Testis (tissue), 3 donors: Measurements from ENCODE around the gene WNK4. TPM values are rescaled to one million over a fixed set of nuclear protein-coding genes. Genes with fewer than 3 reads are reported as not detected.
"Not testable (repeated sequence)": the region's sequence is repeated elsewhere in the genome, so short reads cannot be mapped to it uniquely, and the experiment has no call there.

Experiments used
- DNase-seq: peaks from one replicate; pipeline ENCODE4 v3.0.0-alpha.2; 2019
- H3K27ac ChIP-seq, 2 donors: fragments of 200-600 bp; sonication (generic); one replicate each; pipeline ENCODE4 v1.5.1; 2019
- H3K27me3 ChIP-seq: fragments of 200-600 bp; sonication (generic); one replicate; pipeline ENCODE4 v1.5.1; 2019
- H3K36me3 ChIP-seq: fragments of 200-600 bp; sonication (generic); one replicate; pipeline ENCODE4 v1.5.1; 2017; ENCODE audit warnings: low read depth; ENCODE audit errors: missing control alignments
- H3K4me1 ChIP-seq: fragments of 200-600 bp; sonication (generic); one replicate; pipeline ENCODE4 v1.5.1; 2019
- H3K4me3 ChIP-seq, 2 donors: fragments of 200-600 bp; sonication (generic); one replicate each; pipeline ENCODE4 v1.5.1; 2017 to 2019
- H3K9me3 ChIP-seq: fragments of 200-600 bp; sonication (generic); one replicate; pipeline ENCODE4 v1.5.1; 2017
- POLR2A ChIP-seq: fragments of 450-650 bp; IDR thresholded peaks from one replicate; pipeline ENCODE4 v1.6.1; 2017; ENCODE audit warnings: antibody characterized with exemption, mild to moderate bottlenecking, moderate library complexity
- WGBS, 2 donors: methylation state at CpG; one replicate each; pipeline ENCODE4 v1.1.5; 2018; 5-methylcytosine and 5-hydroxymethylcytosine counted together
- intact Hi-C: fragments of 100-400 bp; cut with DNase I; formaldehyde crosslinking; loops from one replicate; pipeline ENCODE4 v1.15.1; 2023; ENCODE audit warnings: low total_unique reads
- polyA plus RNA-seq: library from polyadenylated mRNA; stranded (reverse); fragments of 350-450 nt; fragmentation: Illumina TruSeq; extraction: RNeasy Lipid Tissue Mini Kit (QIAGEN cat#74804); gene quantifications from one replicate; pipeline ENCODE4 v1.2.3, GENCODE V29; 2014; ENCODE audit warnings: low read depth, low replicate concordance; ENCODE audit not compliant: insufficient read depth
- total RNA-seq, 2 donors: library from RNA; depleted of rRNA; stranded (reverse); fragments of >200 nt; gene quantifications; one replicate each; pipeline ENCODE4 v1.2.3, GENCODE V29; 2016
- TF ChIP-seq, protein P1 (sequence below), 3 experiments: fragments of 450-650 bp in 2 of 3; fragments of 200-600 bp in 1 of 3; sonication (generic) in 1 of 3; IDR thresholded peaks; one replicate each; pipeline ENCODE4 v1.5.1; 2016 to 2019; ENCODE audit warnings: antibody characterized with exemption in 3 of 3, mild to moderate bottlenecking in 2 of 3, moderate library complexity in 1 of 3

The WNK4 gene
- total and polyA plus RNA-seq, 3 donors from 2014 or later = 1.4 to 2.8 (median 2.3) TPM

DNA sequence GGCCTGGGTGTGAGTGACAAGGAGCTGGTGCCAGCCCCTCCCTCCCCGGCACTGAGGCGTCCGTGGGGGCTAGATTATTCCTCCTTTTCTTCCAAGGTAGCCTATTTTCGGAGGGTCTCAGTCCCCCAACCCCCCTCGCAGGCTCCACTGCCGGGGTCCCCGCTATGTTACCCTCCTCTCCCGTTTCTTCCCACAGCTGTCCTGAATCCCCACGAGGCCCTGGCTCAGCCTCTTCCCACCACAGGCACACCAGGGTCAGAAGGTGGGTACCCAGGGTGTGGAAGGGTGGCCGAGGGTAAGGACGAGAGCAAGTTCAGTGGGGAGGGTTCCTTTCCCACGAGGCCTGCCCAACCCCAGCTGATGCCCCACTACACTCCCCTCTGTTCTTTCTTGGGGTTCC is 18.8 kb upstream of the WNK4 start:
- H3K4me1 ChIP-seq = peaks cover 7% of the 10 kb centered on the region
- WGBS, 2 donors = 29 to 35% methylated on average over 12 of the region's 12 CpGs

DNA sequence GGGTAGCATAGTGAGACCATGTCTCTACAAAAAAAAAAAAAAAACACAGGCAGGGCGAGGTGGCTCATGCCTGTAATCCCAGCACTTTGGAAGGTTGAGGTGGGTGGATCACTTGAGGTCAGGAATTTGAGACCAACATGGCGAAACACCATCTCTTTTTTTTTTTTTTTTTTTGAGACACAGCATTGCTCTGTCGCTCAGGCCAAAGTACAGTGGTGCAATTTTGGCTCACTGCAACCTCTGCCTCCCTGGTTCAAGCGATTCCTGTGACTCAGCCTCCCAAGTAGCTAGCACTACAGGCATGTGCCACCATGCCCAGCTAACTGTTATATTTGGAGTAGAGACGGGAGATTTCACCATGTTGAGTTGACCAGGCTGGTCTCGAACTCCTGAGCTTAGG is 14.3 kb upstream of the WNK4 start:
- no peaks in the 10 kb centered on the region for H3K9me3 ChIP-seq
- DNase-seq = no peak
- no peak overlapping the region for H3K4me3 ChIP-seq
- no peaks in the 10 kb centered on the region for H3K36me3 ChIP-seq
- no peak for TF ChIP-seq POLR2A
- TF ChIP-seq, protein P1, sequence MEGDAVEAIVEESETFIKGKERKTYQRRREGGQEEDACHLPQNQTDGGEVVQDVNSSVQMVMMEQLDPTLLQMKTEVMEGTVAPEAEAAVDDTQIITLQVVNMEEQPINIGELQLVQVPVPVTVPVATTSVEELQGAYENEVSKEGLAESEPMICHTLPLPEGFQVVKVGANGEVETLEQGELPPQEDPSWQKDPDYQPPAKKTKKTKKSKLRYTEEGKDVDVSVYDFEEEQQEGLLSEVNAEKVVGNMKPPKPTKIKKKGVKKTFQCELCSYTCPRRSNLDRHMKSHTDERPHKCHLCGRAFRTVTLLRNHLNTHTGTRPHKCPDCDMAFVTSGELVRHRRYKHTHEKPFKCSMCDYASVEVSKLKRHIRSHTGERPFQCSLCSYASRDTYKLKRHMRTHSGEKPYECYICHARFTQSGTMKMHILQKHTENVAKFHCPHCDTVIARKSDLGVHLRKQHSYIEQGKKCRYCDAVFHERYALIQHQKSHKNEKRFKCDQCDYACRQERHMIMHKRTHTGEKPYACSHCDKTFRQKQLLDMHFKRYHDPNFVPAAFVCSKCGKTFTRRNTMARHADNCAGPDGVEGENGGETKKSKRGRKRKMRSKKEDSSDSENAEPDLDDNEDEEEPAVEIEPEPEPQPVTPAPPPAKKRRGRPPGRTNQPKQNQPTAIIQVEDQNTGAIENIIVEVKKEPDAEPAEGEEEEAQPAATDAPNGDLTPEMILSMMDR (IDR thresholded peaks at IDR 0.05) = no peak
- intact Hi-C loops = no loop called here
- WGBS, 2 donors = 87 to 92% methylated on average over 6 of the region's 6 CpGs
- H3K27ac ChIP-seq = no peak overlapping the region
- H3K4me1 ChIP-seq = peaks cover 7% of the 10 kb centered on the region
- no peaks in the 10 kb centered on the region for H3K27me3 ChIP-seq

More for the DNA sequence above, 18.8 kb upstream of the WNK4 start:
- Histone ChIP-seq H3K4me3 (peak overlapping the region; percentile 56 to 61), H3K36me3 (no peaks in the 10 kb centered on the region), H3K27me3 (no peaks in the 10 kb centered on the region), H3K9me3 (no peaks in the 10 kb centered on the region), H3K27ac (peak overlapping the region; percentile 68 to 69)
- TF ChIP-seq POLR2A = no peak
- DNase-seq = no peak
- intact Hi-C loops = loop anchor here (5.0 kb wide), 1 partner anchor 39 kb away; no protein-coding TSS in a partner anchor

DNA sequence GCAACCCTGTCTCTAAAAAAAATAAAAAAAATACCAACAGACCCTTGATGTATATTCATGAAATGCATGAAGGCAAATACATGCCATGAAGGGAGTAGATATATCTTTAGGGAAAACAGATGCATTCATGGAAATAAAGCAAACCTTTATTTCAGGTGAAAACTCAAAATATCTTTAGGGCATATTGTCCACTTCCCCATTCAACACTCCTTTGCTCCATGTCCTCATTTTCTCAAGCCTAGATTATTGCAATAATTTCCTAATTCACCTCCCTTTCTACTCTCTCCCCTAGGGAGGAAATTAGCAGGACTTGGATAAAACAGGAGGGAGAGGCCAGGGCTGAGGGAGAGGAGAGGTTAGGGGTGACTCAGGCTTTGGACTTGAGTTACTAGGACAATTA is 12.9 kb upstream of the WNK4 start:
- no peaks in the 10 kb centered on the region for H3K27me3 ChIP-seq
- intact Hi-C loops = no loop called here

DNA sequence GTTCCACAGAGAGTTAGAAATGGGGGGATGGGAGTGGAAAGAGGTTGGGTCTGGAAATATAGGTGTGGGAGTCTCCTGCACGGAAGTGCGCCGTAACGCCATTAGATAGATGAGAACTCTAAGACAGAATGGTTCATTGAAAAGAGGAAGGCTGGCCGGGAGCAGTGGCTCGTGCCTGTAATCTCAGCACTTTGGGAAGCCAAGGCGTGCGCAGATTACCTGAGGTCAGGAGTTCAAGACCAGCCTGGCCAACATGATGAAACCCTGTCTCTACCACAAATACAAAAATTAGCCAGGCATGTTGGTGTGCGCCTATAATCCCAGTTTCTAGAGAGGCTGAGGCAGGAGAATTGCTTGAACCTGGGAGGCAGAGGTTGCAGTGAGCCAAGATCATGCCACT is 12.4 kb upstream of the WNK4 start:
- DNase-seq, H3K4me1 ChIP-seq, H3K9me3 ChIP-seq, H3K4me3 ChIP-seq, H3K27ac ChIP-seq, H3K27me3 ChIP-seq, intact Hi-C loops, H3K36me3 ChIP-seq: not testable (repeated sequence)
- 52 to 63% methylated on average over 9 of the region's 9 CpGs for WGBS, 2 donors

More for the DNA sequence above, 12.9 kb upstream of the WNK4 start:
- DNase-seq = no peak
- H3K36me3 ChIP-seq = no peaks in the 10 kb centered on the region
- no peaks in the 10 kb centered on the region for H3K9me3 ChIP-seq
- H3K27ac ChIP-seq = no peak overlapping the region
- TF ChIP-seq, protein P1 (IDR thresholded peaks at IDR 0.05) = no peak
- no peak for TF ChIP-seq POLR2A
- peaks cover 4% of the 10 kb centered on the region for H3K4me1 ChIP-seq
- H3K4me3 ChIP-seq = no peak overlapping the region

DNA sequence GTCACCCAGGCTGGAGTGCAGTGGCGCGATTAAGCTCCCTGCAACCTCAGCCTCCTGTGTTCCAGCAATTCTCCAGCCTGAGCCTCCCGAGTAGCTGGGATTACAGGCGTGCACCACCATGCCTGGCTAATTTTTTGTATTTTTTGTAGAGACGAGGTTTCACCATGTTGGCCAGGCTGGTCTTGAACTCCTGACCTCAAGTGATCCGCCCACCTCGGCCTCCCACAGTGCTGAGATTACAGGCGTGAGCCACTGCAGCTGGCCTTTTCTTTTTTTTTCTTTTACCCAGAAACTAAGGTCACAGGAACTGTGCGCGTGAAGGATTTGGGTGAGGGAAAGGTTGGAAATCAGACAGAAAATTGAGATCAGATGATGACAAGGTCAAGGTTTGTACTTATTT is 10.4 kb upstream of the WNK4 start:
- H3K4me3 ChIP-seq, H3K27me3 ChIP-seq, DNase-seq, H3K36me3 ChIP-seq, H3K27ac ChIP-seq, intact Hi-C loops, H3K9me3 ChIP-seq, H3K4me1 ChIP-seq: not testable (repeated sequence)
- WGBS, 2 donors = 56 to 70% methylated on average over 10 of the region's 10 CpGs

DNA sequence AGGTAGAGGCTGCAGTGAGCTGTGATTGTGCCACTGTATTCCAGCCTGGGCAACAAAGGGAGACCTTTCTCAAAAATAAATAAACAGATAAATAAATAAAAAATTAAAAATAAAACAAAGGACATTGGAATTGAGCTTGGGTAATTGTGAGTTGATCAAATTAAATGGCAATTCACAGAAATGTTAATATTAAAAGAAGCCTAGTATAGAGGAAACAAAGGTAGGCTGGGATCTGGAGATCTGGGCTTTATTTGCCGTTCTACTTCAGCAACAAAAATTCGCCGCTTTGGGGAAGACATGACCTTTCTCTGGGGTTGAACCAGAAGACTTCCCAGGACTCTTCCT is 7.5 kb upstream of the WNK4 start:
- no peaks in the 10 kb centered on the region for H3K27me3 ChIP-seq
- peak overlapping the region in 1 of 2 donors; percentile 79 for H3K27ac ChIP-seq
- intact Hi-C loops = no loop called here
- no peak for TF ChIP-seq POLR2A
- TF ChIP-seq, protein P1 (IDR thresholded peaks at IDR 0.05) = no peak
- H3K36me3 ChIP-seq = no peaks in the 10 kb centered on the region
- peaks cover 5% of the 10 kb centered on the region for H3K4me1 ChIP-seq
- H3K4me3 ChIP-seq = peak overlapping the region; percentile 76 to 81
- DNase-seq = no peak
- H3K9me3 ChIP-seq = no peaks in the 10 kb centered on the region
- 0 to 3% methylated on average over 3 of the region's 3 CpGs for WGBS, 2 donors
